HEK293 (cell line): ENCODE results near the gene DNAH8.

ENCODE experiments used
- GLIS1 ChIP-seq: fragments of 450-650 bp; formaldehyde crosslinking; IDR thresholded peaks from 2 replicates; pipeline ENCODE4 v1.5.1; 2016; ENCODE audit warnings: missing biosample characterization, missing genetic modification characterization
- GLIS2 ChIP-seq: fragments of 450-650 bp; formaldehyde crosslinking; IDR thresholded peaks from 2 replicates; pipeline ENCODE4 v1.5.1; 2016; ENCODE audit warnings: missing biosample characterization, missing genetic modification characterization
- HOXD13 ChIP-seq: sonication (generic); formaldehyde crosslinking; IDR thresholded peaks from 2 replicates; pipeline ENCODE4 v1.8.0; 2022; ENCODE audit warnings: missing genetic modification reagents, borderline replicate concordance
- RBAK ChIP-seq: fragments of 450-650 bp; formaldehyde crosslinking; IDR thresholded peaks from 2 replicates; pipeline ENCODE4 v1.5.1; 2016; ENCODE audit warnings: missing biosample characterization, missing genetic modification characterization
- SP2 ChIP-seq: fragments of 450-650 bp; formaldehyde crosslinking; IDR thresholded peaks from 2 replicates; pipeline ENCODE4 v1.5.1; 2016; ENCODE audit warnings: missing biosample characterization, missing genetic modification characterization
- YY2 ChIP-seq: fragments of 450-650 bp; formaldehyde crosslinking; IDR thresholded peaks from 2 replicates; pipeline ENCODE4 v1.5.1; 2016; ENCODE audit warnings: missing biosample characterization, missing genetic modification characterization
- ZBTB10 ChIP-seq: fragments of 450-650 bp; formaldehyde crosslinking; IDR thresholded peaks from 2 replicates; pipeline ENCODE4 v1.5.1; 2016; ENCODE audit warnings: missing biosample characterization, missing genetic modification characterization
- ZBTB48 ChIP-seq: fragments of 450-650 bp; formaldehyde crosslinking; IDR thresholded peaks from 2 replicates; pipeline ENCODE4 v1.5.1; 2016; ENCODE audit warnings: missing biosample characterization, missing genetic modification characterization
- ZNF140 ChIP-seq: fragments of 450-650 bp; formaldehyde crosslinking; IDR thresholded peaks from 2 replicates; pipeline ENCODE4 v1.5.1; 2016; ENCODE audit warnings: missing biosample characterization, missing genetic modification characterization
- ZNF184 ChIP-seq: fragments of 450-650 bp; IDR thresholded peaks from 2 replicates; pipeline ENCODE4 v1.5.1; 2018; ENCODE audit warnings: missing biosample characterization, mild to moderate bottlenecking, missing genetic modification characterization
- ZNF302 ChIP-seq: fragments of 450-650 bp; formaldehyde crosslinking; IDR thresholded peaks from 2 replicates; pipeline ENCODE4 v1.5.1; 2016; ENCODE audit warnings: missing biosample characterization, missing genetic modification characterization, low read depth
- ZNF335 ChIP-seq: fragments of 450-650 bp; formaldehyde crosslinking; conservative IDR thresholded peaks from 2 replicates; pipeline ENCODE4 v1.5.1; 2016; ENCODE audit warnings: missing biosample characterization, missing genetic modification characterization
- ZNF354C ChIP-seq: fragments of 450-650 bp; formaldehyde crosslinking; IDR thresholded peaks from 2 replicates; pipeline ENCODE4 v1.5.1; 2016; ENCODE audit warnings: missing biosample characterization, missing genetic modification characterization, low read depth, borderline replicate concordance
- ZNF433 ChIP-seq: fragments of 450-650 bp; formaldehyde crosslinking; IDR thresholded peaks from 2 replicates; pipeline ENCODE4 v1.5.1; 2016; ENCODE audit warnings: missing biosample characterization, missing genetic modification characterization, low read depth
- ZNF501 ChIP-seq: fragments of 450-650 bp; formaldehyde crosslinking; IDR thresholded peaks from 2 replicates; pipeline ENCODE4 v1.5.1; 2016; ENCODE audit warnings: missing biosample characterization, missing genetic modification characterization
- ZNF510 ChIP-seq: fragments of 450-650 bp; formaldehyde crosslinking; IDR thresholded peaks from 2 replicates; pipeline ENCODE4 v1.5.1; 2018; ENCODE audit warnings: mild to moderate bottlenecking, missing genetic modification characterization, missing biosample characterization; ENCODE audit not compliant: insufficient replicate concordance
- ZNF521 ChIP-seq: fragments of 450-650 bp; formaldehyde crosslinking; IDR thresholded peaks from 2 replicates; pipeline ENCODE4 v1.5.1; 2017; ENCODE audit warnings: missing biosample characterization, mild to moderate bottlenecking, missing genetic modification characterization
- ZNF555 ChIP-seq: fragments of 450-650 bp; formaldehyde crosslinking; conservative IDR thresholded peaks from 2 replicates; pipeline ENCODE4 v1.5.1; 2017; ENCODE audit warnings: missing biosample characterization, mild to moderate bottlenecking, missing genetic modification characterization, inconsistent platforms
- ZNF560 ChIP-seq: fragments of 450-650 bp; formaldehyde crosslinking; IDR thresholded peaks from 2 replicates; pipeline ENCODE4 v1.5.1; 2017; ENCODE audit warnings: missing biosample characterization, missing genetic modification characterization, borderline replicate concordance
- ZNF580 ChIP-seq: fragments of 450-650 bp; formaldehyde crosslinking; IDR thresholded peaks from 2 replicates; pipeline ENCODE4 v1.5.1; 2016; ENCODE audit warnings: missing biosample characterization, missing genetic modification characterization
- ZNF629 ChIP-seq: fragments of 450-650 bp; formaldehyde crosslinking; IDR thresholded peaks from 2 replicates; pipeline ENCODE4 v1.5.1; 2017; ENCODE audit warnings: missing biosample characterization, missing genetic modification characterization
- ZNF639 ChIP-seq: fragments of 450-650 bp; formaldehyde crosslinking; IDR thresholded peaks from 2 replicates; pipeline ENCODE4 v1.5.1; 2016; ENCODE audit warnings: missing biosample characterization, missing genetic modification characterization
- ZNF843 ChIP-seq: fragments of 450-650 bp; formaldehyde crosslinking; IDR thresholded peaks from 2 replicates; pipeline ENCODE4 v1.5.1; 2016; ENCODE audit warnings: missing biosample characterization, missing genetic modification characterization
- ZSCAN30 ChIP-seq: fragments of 450-650 bp; IDR thresholded peaks from 2 replicates; pipeline ENCODE4 v1.5.1; 2018; ENCODE audit warnings: missing biosample characterization, mild to moderate bottlenecking, missing genetic modification characterization, moderate library complexity
- TF ChIP-seq, protein P1 (sequence below): fragments of 450-650 bp; formaldehyde crosslinking; IDR thresholded peaks from 2 replicates; pipeline ENCODE4 v1.5.1; 2016; ENCODE audit warnings: missing biosample characterization, missing genetic modification characterization
- TF ChIP-seq, protein P2 (sequence below): fragments of 450-650 bp; formaldehyde crosslinking; IDR thresholded peaks from 2 replicates; pipeline ENCODE4 v1.5.1; 2016; ENCODE audit warnings: missing biosample characterization, missing genetic modification characterization
- TF ChIP-seq, protein P3 (sequence below): fragments of 450-650 bp; formaldehyde crosslinking; IDR thresholded peaks from 2 replicates; pipeline ENCODE4 v1.5.1; 2016; ENCODE audit warnings: missing biosample characterization, missing genetic modification characterization, borderline replicate concordance
- TF ChIP-seq, protein P4 (sequence below): fragments of 450-650 bp; formaldehyde crosslinking; IDR thresholded peaks from 2 replicates; pipeline ENCODE4 v1.5.0; 2017; ENCODE audit warnings: missing biosample characterization, missing genetic modification characterization, borderline replicate concordance

DNAH8 gene

GRCh38 chr6:38975621-38976049 lies 260.5 kb downstream of the DNAH8 start (continued):
- no peak for TF ChIP-seq RBAK
- TF ChIP-seq ZNF580 (tag by site-specific recombination): peak; percentile 86
- peak; percentile 95 for TF ChIP-seq GLIS1 (tag by site-specific recombination)
- no peak; the same call in 1 of the 2 replicates for TF ChIP-seq ZSCAN30 (tag by site-specific recombination)
- no peak for TF ChIP-seq GLIS2 (tag by site-specific recombination)
- peak; percentile 94 for TF ChIP-seq ZNF843 (tag by site-specific recombination)
- TF ChIP-seq ZNF302 (tag by site-specific recombination): peak; percentile 85; the same call in 1 of the 2 replicates
- TF ChIP-seq YY2 (tag by site-specific recombination): no peak
- TF ChIP-seq ZNF335: no peak
- no peak for TF ChIP-seq ZNF639 (tag by site-specific recombination)
- TF ChIP-seq, protein P1, sequence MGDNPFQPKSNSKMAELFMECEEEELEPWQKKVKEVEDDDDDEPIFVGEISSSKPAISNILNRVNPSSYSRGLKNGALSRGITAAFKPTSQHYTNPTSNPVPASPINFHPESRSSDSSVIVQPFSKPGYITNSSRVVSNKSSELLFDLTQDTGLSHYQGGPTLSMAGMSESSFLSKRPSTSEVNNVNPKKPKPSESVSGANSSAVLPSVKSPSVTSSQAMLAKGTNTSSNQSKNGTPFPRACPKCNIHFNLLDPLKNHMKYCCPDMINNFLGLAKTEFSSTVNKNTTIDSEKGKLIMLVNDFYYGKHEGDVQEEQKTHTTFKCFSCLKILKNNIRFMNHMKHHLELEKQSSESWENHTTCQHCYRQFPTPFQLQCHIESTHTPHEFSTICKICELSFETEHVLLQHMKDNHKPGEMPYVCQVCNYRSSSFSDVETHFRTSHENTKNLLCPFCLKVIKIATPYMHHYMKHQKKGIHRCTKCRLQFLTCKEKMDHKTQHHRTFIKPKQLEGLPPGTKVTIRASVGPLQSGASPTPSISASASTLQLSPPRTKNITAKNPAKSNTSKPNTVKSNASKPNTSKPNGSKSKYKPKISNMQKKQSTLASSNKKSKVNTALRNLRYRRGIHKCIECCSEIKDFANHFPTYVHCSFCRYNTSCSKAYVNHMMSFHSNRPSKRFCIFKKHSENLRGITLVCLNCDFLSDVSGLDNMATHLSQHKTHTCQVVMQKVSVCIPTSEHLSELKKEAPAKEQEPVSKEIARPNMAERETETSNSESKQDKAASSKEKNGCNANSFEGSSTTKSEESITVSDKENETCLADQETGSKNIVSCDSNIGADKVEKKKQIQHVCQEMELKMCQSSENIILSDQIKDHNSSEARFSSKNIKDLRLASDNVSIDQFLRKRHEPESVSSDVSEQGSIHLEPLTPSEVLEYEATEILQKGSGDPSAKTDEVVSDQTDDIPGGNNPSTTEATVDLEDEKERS (tag by site-specific recombination): no peak
- no peak for TF ChIP-seq ZNF555
- TF ChIP-seq ZNF354C (tag by site-specific recombination): no peak
- no peak for TF ChIP-seq ZBTB48 (tag by site-specific recombination)
- no peak for TF ChIP-seq ZNF510 (tag by site-specific recombination)
- TF ChIP-seq, protein P2, sequence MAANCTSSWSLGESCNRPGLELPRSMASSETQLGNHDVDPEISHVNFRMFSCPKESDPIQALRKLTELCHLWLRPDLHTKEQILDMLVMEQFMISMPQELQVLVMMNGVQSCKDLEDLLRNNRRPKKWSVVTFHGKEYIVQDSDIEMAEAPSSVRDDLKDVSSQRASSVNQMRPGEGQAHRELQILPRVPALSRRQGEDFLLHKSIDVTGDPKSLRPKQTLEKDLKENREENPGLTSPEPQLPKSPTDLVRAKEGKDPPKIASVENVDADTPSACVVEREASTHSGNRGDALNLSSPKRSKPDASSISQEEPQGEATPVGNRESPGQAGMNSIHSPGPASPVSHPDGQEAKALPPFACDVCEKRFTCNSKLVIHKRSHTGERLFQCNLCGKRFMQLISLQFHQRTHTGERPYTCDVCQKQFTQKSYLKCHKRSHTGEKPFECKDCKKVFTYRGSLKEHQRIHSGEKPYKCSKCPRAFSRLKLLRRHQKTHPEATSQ: no peak
- TF ChIP-seq ZNF140: no peak
- no peak for TF ChIP-seq HOXD13 (CRISPR knock-in tag)
- TF ChIP-seq, protein P3, sequence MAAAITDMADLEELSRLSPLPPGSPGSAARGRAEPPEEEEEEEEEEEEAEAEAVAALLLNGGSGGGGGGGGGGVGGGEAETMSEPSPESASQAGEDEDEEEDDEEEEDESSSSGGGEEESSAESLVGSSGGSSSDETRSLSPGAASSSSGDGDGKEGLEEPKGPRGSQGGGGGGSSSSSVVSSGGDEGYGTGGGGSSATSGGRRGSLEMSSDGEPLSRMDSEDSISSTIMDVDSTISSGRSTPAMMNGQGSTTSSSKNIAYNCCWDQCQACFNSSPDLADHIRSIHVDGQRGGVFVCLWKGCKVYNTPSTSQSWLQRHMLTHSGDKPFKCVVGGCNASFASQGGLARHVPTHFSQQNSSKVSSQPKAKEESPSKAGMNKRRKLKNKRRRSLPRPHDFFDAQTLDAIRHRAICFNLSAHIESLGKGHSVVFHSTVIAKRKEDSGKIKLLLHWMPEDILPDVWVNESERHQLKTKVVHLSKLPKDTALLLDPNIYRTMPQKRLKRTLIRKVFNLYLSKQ (tag by site-specific recombination): no peak
- TF ChIP-seq ZNF629 (tag by site-specific recombination): peak; percentile 63
- no peak for TF ChIP-seq ZBTB10
- TF ChIP-seq ZNF501: no peak
- TF ChIP-seq ZNF184: 0 out of 2 replicates have a peak, but pooled peaks have one; percentile 41
- TF ChIP-seq ZNF560: no peak
- TF ChIP-seq SP2 (tag by site-specific recombination): no peak
- no peak for TF ChIP-seq ZNF433 (tag by site-specific recombination)
- TF ChIP-seq, protein P4, sequence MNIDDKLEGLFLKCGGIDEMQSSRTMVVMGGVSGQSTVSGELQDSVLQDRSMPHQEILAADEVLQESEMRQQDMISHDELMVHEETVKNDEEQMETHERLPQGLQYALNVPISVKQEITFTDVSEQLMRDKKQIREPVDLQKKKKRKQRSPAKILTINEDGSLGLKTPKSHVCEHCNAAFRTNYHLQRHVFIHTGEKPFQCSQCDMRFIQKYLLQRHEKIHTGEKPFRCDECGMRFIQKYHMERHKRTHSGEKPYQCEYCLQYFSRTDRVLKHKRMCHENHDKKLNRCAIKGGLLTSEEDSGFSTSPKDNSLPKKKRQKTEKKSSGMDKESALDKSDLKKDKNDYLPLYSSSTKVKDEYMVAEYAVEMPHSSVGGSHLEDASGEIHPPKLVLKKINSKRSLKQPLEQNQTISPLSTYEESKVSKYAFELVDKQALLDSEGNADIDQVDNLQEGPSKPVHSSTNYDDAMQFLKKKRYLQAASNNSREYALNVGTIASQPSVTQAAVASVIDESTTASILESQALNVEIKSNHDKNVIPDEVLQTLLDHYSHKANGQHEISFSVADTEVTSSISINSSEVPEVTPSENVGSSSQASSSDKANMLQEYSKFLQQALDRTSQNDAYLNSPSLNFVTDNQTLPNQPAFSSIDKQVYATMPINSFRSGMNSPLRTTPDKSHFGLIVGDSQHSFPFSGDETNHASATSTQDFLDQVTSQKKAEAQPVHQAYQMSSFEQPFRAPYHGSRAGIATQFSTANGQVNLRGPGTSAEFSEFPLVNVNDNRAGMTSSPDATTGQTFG (tag by site-specific recombination): no peak
- TF ChIP-seq ZNF521: no peak
